HEK293 (cell line): ENCODE data around the gene HS6ST3.

ENCODE experiments used
- HOXA7 ChIP-seq: sonication (generic); formaldehyde crosslinking; IDR thresholded peaks from 2 replicates; pipeline ENCODE4 v1.8.1; 2022; ENCODE audit warnings: missing genetic modification reagents, borderline replicate concordance
- TCF7L2 ChIP-seq: IDR thresholded peaks from 2 replicates; pipeline ENCODE4 v1.6.1; 2011; ENCODE audit warnings: low read depth, mild to moderate bottlenecking, inconsistent platforms, low read length, moderate library complexity, borderline replicate concordance
- TRIM28 ChIP-seq: IDR thresholded peaks from 2 replicates; pipeline ENCODE4 v1.6.1; 2011; ENCODE audit warnings: low read length, control low read depth, borderline replicate concordance
- TSHZ1 ChIP-seq: fragments of 450-650 bp; formaldehyde crosslinking; IDR thresholded peaks from 2 replicates; pipeline ENCODE4 v1.5.1; 2016; ENCODE audit warnings: missing biosample characterization, missing genetic modification characterization, borderline replicate concordance
- ZBTB7A ChIP-seq: fragments of 450-650 bp; formaldehyde crosslinking; IDR thresholded peaks from 2 replicates; pipeline ENCODE4 v1.5.1; 2016; ENCODE audit warnings: low read depth, missing biosample characterization, missing genetic modification characterization
- ZNF521 ChIP-seq: fragments of 450-650 bp; formaldehyde crosslinking; IDR thresholded peaks from 2 replicates; pipeline ENCODE4 v1.5.1; 2017; ENCODE audit warnings: missing biosample characterization, mild to moderate bottlenecking, missing genetic modification characterization
- ZNF830 ChIP-seq: fragments of 450-650 bp; IDR thresholded peaks from 2 replicates; pipeline ENCODE4 v1.5.0; 2018; ENCODE audit warnings: missing biosample characterization, missing genetic modification characterization, low read depth, mild to moderate bottlenecking, moderate library complexity
- TF ChIP-seq, protein P1 (sequence below): fragments of 450-650 bp; formaldehyde crosslinking; IDR thresholded peaks from 2 replicates; pipeline ENCODE4 v1.5.1; 2016; ENCODE audit warnings: missing biosample characterization, missing genetic modification characterization
- TF ChIP-seq, protein P2 (sequence below): fragments of 450-650 bp; formaldehyde crosslinking; optimal IDR thresholded peaks from 2 replicates; pipeline ENCODE3; 2016; ENCODE audit warnings: missing biosample characterization, mild to moderate bottlenecking, missing genetic modification characterization

GRCh38 chr13:96308568-96308967 is 218.7 kb downstream of the HS6ST3 start:
- TF ChIP-seq, protein P1, sequence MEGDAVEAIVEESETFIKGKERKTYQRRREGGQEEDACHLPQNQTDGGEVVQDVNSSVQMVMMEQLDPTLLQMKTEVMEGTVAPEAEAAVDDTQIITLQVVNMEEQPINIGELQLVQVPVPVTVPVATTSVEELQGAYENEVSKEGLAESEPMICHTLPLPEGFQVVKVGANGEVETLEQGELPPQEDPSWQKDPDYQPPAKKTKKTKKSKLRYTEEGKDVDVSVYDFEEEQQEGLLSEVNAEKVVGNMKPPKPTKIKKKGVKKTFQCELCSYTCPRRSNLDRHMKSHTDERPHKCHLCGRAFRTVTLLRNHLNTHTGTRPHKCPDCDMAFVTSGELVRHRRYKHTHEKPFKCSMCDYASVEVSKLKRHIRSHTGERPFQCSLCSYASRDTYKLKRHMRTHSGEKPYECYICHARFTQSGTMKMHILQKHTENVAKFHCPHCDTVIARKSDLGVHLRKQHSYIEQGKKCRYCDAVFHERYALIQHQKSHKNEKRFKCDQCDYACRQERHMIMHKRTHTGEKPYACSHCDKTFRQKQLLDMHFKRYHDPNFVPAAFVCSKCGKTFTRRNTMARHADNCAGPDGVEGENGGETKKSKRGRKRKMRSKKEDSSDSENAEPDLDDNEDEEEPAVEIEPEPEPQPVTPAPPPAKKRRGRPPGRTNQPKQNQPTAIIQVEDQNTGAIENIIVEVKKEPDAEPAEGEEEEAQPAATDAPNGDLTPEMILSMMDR (tag by site-specific recombination), result no peak
- TF ChIP-seq ZNF830 (tag by site-specific recombination) (no peak), TRIM28 (no peak), TSHZ1 (no peak), TCF7L2 (no peak), HOXA7 (CRISPR knock-in tag) (no peak), ZNF521 (tag by site-specific recombination) (no peak), ZBTB7A (tag by site-specific recombination) (no peak)
- TF ChIP-seq, protein P2, sequence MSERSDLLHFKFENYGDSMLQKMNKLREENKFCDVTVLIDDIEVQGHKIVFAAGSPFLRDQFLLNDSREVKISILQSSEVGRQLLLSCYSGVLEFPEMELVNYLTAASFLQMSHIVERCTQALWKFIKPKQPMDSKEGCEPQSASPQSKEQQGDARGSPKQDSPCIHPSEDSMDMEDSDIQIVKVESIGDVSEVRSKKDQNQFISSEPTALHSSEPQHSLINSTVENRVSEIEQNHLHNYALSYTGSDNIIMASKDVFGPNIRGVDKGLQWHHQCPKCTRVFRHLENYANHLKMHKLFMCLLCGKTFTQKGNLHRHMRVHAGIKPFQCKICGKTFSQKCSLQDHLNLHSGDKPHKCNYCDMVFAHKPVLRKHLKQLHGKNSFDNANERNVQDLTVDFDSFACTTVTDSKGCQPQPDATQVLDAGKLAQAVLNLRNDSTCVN (tag by site-specific recombination), result no peak
